ENCODE results near the gene BRIX1. TPM values are rescaled to one million over a fixed set of nuclear protein-coding genes. Genes with fewer than 3 reads are reported as not detected.

The BRIX1 gene
- total and polyA plus RNA-seq, 2 donors (not counting 3 experiments of a cell fraction or from before 2014, with no cell fraction given): 14.0 to 28.4 TPM

- no TSS peak for BruUV-seq (replicated peaks)
- no peak overlapping the region for H3K4me2 ChIP-seq (ENCODE audit: insufficient read depth, low read length)
- no peak overlapping the region for H3K9ac ChIP-seq (replicated peaks; ENCODE audit: extremely low read depth, insufficient read depth, low read length)
- intact Hi-C loops (cut with micrococcal nuclease): no loop called here
- TF ChIP-seq, protein P1, sequence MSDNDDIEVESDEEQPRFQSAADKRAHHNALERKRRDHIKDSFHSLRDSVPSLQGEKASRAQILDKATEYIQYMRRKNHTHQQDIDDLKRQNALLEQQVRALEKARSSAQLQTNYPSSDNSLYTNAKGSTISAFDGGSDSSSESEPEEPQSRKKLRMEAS (IDR thresholded peaks at IDR 0.05; ENCODE audit: insufficient read depth, insufficient read length): no peak
- TF ChIP-seq CTCF (IDR thresholded peaks at IDR 0.05; ENCODE audit: extremely low read depth in 1 of 2, insufficient read depth in 1 of 2, low read depth in 1 of 2, low read length in 2 of 2) (no peak), EZH2 (IDR thresholded peaks at IDR 0.05; ENCODE audit: borderline replicate concordance, low read depth, low read length, severe bottlenecking) (no peak), POLR2A (IDR thresholded peaks at IDR 0.05; ENCODE audit: low read depth, low read length) (no peak), JUN (IDR thresholded peaks at IDR 0.05; ENCODE audit: borderline replicate concordance, insufficient read depth, insufficient read length, low read depth) (no peak), MYC (IDR thresholded peaks at IDR 0.05; ENCODE audit: low read depth, low read length) (no peak), GATA2 (IDR thresholded peaks at IDR 0.05; ENCODE audit: insufficient read depth, insufficient read length, low read depth, low read length) (no peak), FOS (IDR thresholded peaks at IDR 0.05; ENCODE audit: borderline replicate concordance, insufficient read depth, low read length) (no peak), POLR2AphosphoS5 (IDR thresholded peaks at IDR 0.05; ENCODE audit: insufficient read depth, low read depth, low read length) (no peak)
- H3K36me3 ChIP-seq (ENCODE audit: control insufficient read depth in 2 of 2, extremely low read depth in 1 of 2, insufficient read depth in 2 of 2, low read length in 2 of 2): peaks cover 2 to 13% of the 10 kb centered on the region in 2 experiments
- H3K9me1 ChIP-seq (replicated peaks; ENCODE audit: control insufficient read depth, extremely low read depth, insufficient read depth, low read length): no peaks in the 10 kb centered on the region
- H3K4me1 ChIP-seq (ENCODE audit: control insufficient read depth, extremely low read depth, insufficient read depth, low read length): peaks cover 29% of the 10 kb centered on the region
- DNase-seq (ENCODE audit: low read depth, low spot score) (no peak), FAIRE-seq (no peak)
- no peaks in the 10 kb centered on the region for H4K20me1 ChIP-seq (replicated peaks; ENCODE audit: control insufficient read depth, extremely low read depth, insufficient read depth, low read length)
- POLR2A ChIA-PET: no interaction called here
- H3K4me3 ChIP-seq (replicated peaks in 1 of 3; ENCODE audit: insufficient read depth in 1 of 3, low read depth in 1 of 3, low read length in 3 of 3): no peak overlapping the region
- no peak overlapping the region for H2AFZ ChIP-seq (ENCODE audit: low read depth, low read length)
- dilution Hi-C loops (cut with MboI; ENCODE audit: extremely low pct_ligation_motif_present, low sequenced_read_pairs): no loop called here
- H3K27ac ChIP-seq (ENCODE audit: insufficient read depth, low read depth, low read length): no peak overlapping the region
- no peaks in the 10 kb centered on the region for H3K9me3 ChIP-seq (replicated peaks; ENCODE audit: control insufficient read depth, insufficient read depth, low read length)
- peaks cover 37% of the 10 kb centered on the region for H3K79me2 ChIP-seq (ENCODE audit: control insufficient read depth, insufficient read depth, low read length)
- CTCF ChIA-PET: no interaction called here
- H3K27me3 ChIP-seq (ENCODE audit: control insufficient read depth in 2 of 2, insufficient read depth in 2 of 2, low read length in 2 of 2): no peaks in the 10 kb centered on the region
Measured at GRCh38 chr5:34928267-34928666, 12.8 kb downstream of the BRIX1 start.
